Kidney epithelial cell (primary cell): Measurements from ENCODE around the gene CAMK2B. TPM values are rescaled to one million over a fixed set of nuclear protein-coding genes. Genes with fewer than 3 reads are reported as not detected.

Experiments
- DNase-seq: peaks from one replicate; pipeline ENCODE4 v3.0.0-alpha.2; 2010; ENCODE audit warnings: low read depth
- H3K27me3 ChIP-seq: 2 replicates; pipeline ENCODE4 v1.6.0; 2011; ENCODE audit warnings: low read length; ENCODE audit not compliant: control insufficient read depth, insufficient read depth
- H3K36me3 ChIP-seq: 2 replicates; pipeline ENCODE4 v1.5.1; 2011; ENCODE audit warnings: low read length; ENCODE audit not compliant: control insufficient read depth, insufficient read depth
- H3K4me3 ChIP-seq: 2 replicates; pipeline ENCODE4 v1.5.1; 2011; ENCODE audit warnings: low read depth, mild to moderate bottlenecking, control low read depth, low read length
- CTCF ChIP-seq: IDR thresholded peaks from 2 replicates; pipeline ENCODE4 v1.5.1; 2011; ENCODE audit warnings: mild to moderate bottlenecking, moderate library complexity, low read length, control low read depth, inconsistent platforms; ENCODE audit not compliant: insufficient read depth, poor library complexity, severe bottlenecking
- total RNA-seq: library from RNA; depleted of rRNA; stranded (reverse); fragments of >200 nt; gene quantifications from 2 replicates; pipeline ENCODE4 v1.2.3, GENCODE V29; 2015

Gene CAMK2B
- total RNA-seq, 1 donor from 2014 or later, result not detected

GRCh38 chr7:44228571-44229350, 96.6 kb downstream of the CAMK2B start:
- DNase-seq, result no peak
- no peak overlapping the region for H3K4me3 ChIP-seq
- H3K27me3 ChIP-seq, result peaks cover 31% of the 10 kb centered on the region
- no peaks in the 10 kb centered on the region for H3K36me3 ChIP-seq
- TF ChIP-seq CTCF, result no peak

- no peak for TF ChIP-seq CTCF
- H3K27me3 ChIP-seq, result peaks cover 36% of the 10 kb centered on the region
- no peaks in the 10 kb centered on the region for H3K36me3 ChIP-seq
- no peak for DNase-seq
- no peak overlapping the region for H3K4me3 ChIP-seq
Measured at GRCh38 chr7:44227911-44228310, 97.5 kb downstream of the CAMK2B start.

GRCh38 chr7:44226396-44226753, 99.0 kb downstream of the CAMK2B start:
- no peak for DNase-seq
- TF ChIP-seq CTCF, result no peak
- Histone ChIP-seq H3K36me3 (no peaks in the 10 kb centered on the region), H3K4me3 (no peak overlapping the region), H3K27me3 (peaks cover 35% of the 10 kb centered on the region)

- no peak for TF ChIP-seq CTCF
- no peak for DNase-seq
Measured at GRCh38 chr7:44225566-44226395, 99.6 kb downstream of the CAMK2B start.

GRCh38 chr7:44224974-44225565, 100.3 kb downstream of the CAMK2B start:
- peaks cover 36% of the 10 kb centered on the region for H3K27me3 ChIP-seq
- no peak overlapping the region for H3K4me3 ChIP-seq
- TF ChIP-seq CTCF, result no peak
- no peak for DNase-seq
- no peaks in the 10 kb centered on the region for H3K36me3 ChIP-seq

More at GRCh38 chr7:44225566-44226395, 99.6 kb downstream of the CAMK2B start:
- Histone ChIP-seq H3K4me3 (no peak overlapping the region), H3K27me3 (peaks cover 36% of the 10 kb centered on the region), H3K36me3 (no peaks in the 10 kb centered on the region)
